HG02938 (cell line): ENCODE measurements around the gene AGPS.
"Not testable (repeated sequence)": the region's sequence is repeated elsewhere in the genome, so short reads cannot be mapped to it uniquely, and the experiment has no call there.

Experiments
- ATAC-seq: cut with Tn5 transposase; IDR thresholded peaks from one replicate; pipeline ENCODE4 v1.9.1; 2021; ENCODE audit warnings: mild to moderate bottlenecking, moderate library complexity; ENCODE audit not compliant: unreplicated experiment

AGPS gene

GRCh38 chr2:177410629-177411028 lies 18.1 kb downstream of the AGPS start:
- not testable (repeated sequence) for ATAC-seq

GRCh38 chr2:177413703-177414102 lies 21.1 kb downstream of the AGPS start:
- no peak for ATAC-seq

DNA sequence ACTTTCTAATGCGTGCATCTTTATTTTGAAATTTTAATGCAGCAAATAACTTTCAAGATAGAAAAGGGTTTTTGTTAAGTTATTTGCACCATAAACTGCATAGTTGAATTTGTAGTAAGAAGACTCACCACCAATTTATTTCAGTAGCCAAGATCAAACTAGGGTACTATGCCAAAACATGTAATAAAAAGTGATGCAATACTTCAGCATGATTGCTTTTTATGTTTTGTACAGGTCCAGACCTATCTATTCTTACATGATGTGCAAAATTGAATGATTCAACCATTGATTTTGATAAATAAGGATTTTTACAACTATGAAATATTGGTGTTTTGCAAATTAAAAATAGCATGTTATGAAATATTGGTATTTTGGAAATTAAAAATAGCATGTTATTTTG lies 26.7 kb downstream of the AGPS start:
- ATAC-seq: no peak

DNA sequence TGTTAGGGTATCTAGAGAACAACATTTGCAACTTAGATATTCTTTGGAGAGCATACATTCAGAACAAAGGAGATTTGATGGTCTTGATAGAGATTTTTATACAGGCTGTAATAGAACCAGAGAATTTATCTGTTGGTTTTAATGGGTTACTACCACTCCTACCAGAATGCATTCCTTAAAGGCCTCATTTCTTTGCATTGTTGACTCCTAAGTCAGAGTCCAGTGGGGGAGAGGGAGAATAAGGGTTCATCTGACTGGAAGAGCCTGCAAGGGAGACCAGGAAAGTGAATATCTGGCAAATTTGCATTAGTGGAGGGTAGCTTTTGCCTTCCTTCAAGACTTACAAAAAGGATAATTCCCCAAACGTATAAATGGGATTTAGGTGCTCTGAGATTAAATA lies 29.7 kb downstream of the AGPS start:
- ATAC-seq: no peak

DNA sequence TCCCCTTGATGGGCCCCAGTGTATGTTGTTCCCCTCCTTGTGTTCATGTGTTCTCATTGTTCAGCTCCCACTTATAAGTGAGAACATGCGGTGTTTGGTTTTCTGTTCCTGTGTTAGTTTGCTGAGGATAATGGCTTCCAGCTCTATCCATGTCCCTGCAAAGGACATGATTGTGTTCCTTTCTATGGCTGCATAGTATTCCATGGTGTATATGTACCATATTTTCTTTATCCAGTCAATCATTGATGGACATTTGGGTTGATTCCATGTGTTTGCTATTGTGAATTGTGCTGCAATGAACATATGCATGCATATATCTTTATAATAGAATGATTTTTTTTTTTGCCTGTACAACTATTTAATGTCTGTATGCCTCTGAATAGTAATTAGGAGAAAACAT lies 31.5 kb downstream of the AGPS start:
- ATAC-seq: not testable (repeated sequence)

GRCh38 chr2:177424620-177425019 lies 32.0 kb downstream of the AGPS start:
- ATAC-seq: not testable (repeated sequence)

DNA sequence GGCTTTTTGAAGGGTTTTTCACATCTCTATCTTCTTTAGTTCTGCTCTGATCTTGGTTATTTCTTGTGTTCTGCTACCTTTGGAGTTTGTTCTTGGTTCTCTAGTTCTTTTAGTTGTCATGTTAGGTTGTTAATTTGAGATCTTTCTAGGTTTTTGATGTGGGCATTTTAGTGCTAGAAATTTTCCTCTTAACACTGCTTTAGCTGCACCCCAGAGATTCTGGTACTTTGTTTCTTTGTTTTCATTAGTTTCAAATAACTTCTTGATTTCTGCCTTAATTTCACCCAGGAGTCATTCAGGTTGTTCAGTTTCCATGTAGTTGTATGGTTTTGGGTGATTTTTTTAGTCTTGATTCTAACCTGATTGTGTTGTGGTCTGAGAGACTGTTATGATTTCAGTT lies 34.7 kb downstream of the AGPS start:
- no peak for ATAC-seq

DNA sequence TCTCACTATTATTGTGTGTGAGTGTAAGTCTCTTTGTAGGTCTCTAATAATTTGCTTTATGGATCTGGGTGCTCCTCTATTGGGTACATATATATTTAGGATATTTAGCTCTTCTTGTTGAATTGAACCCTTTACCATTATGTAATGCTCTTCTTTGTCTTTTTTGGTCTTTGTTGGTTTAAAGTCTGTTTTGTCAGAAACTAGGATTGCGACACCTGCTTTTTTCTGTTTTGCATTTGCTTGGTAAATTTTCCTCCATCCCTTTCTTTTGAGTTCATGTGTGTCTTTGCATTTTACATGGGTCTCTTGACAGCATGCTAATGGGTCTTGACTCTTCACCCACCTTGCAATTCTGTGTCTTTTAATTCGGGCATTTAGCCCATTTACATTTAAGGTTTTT lies 35.4 kb downstream of the AGPS start:
- ATAC-seq: not testable (repeated sequence)

- ATAC-seq: no peak
Measured at GRCh38 chr2:177429688-177430325, 37.2 kb downstream of the AGPS start.

DNA sequence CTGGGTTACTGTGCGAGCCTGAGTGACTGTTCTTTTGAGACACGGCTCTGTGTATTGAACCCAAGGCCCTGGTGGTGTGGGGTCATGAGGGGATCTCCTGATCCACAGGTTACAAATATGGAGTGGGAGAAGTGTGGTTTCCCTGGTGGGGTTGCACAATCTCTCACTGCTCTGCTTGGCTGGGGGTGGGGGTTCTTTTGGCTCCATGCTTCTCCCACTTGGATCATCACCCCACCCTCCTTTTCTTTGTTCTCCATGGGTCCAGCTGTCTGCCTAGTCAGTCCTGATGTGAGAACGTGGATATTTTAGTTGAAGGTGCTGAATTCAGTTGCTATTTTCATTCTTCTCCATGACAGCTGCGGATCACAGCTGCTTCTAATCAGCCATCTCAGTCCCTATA lies 37.8 kb downstream of the AGPS start:
- ATAC-seq: no peak

DNA sequence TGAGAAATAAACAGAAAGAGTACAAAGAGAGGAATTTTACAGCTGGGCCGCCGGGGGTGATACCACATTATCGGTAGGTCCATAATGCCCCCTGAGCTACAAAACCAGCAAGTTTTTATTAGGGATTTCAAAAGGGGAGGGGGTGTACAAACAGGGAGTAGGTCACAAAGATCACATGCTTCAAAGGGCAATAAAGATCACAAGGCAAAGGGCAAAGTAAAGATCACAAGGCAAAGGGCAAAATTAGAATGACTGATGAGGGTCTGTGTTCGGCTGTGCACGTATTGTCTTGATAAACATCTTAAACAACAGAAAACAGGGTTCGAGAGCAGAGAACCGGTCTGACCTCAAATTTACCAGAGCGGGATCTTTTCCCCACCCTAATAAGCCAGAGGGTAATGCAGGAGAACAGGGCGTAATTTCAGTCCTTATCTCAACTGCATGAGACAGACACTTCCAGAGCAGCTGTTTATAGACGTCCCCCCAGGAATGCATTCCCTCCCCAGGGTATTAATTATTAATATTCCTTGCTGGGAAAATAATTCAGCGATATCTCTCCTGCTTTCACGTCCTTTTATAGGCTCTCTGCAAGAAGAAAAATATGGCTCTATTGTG lies 38.6 kb downstream of the AGPS start:
- not testable (repeated sequence) for ATAC-seq

- ATAC-seq: no peak
Measured at GRCh38 chr2:177432703-177433102, 40.1 kb downstream of the AGPS start.

DNA sequence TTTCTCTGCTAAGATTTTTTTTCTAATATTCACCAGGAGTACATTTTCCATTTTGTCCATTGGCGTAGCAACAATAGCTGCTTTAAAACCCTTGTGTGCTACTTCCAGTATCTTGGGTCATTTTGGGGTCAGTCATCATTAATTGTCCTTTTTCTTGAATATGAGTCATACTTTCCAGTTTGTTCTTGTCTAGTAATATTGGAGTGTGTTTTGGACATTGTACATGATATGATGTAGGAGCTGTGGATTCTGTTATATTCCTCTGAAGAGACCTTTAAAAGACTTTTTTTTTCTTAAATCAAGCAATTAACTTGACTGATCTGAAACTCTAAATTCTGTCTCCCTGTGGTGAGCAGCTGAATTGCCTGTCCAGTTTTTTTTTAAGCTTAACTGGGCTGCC lies 40.8 kb downstream of the AGPS start:
- ATAC-seq: no peak

DNA sequence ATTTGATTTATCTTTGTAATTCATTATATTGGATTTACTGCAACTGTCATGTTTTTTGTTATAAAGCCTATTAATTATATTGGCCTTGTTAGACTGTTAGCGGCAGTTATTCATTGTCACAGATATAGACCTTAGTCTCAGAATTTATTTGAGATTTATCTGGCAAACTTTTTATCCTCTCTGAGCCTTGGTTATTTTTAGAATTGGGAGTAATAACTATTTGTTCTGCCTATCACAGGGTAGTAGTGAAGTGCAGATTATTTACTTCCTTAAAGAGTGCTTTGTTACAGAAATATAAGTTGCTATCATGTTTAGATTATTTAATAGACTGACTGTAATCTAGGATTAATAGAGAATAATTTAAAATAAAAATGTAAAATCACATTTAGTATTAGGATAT lies 41.9 kb downstream of the AGPS start:
- ATAC-seq: no peak

- no peak for ATAC-seq
Measured at GRCh38 chr2:177445200-177445599, 52.6 kb downstream of the AGPS start.

DNA sequence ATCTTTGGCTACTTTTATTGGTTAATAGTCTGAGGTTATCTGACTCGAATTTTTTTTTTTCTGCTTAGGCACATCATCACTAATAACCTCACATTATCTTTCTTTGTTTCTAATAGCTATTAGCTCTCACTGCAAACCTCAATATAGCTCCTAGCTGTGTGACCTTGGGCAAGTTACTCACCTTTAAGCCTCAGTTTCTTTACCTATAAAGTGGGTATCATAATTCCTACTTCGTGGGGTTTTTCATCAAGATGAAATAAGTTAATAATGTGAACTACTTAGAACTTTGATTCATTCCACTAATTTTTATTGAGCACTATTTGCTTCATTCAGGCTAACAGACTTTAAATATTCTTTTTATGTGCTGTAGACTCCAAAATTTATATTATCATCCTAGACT lies 55.5 kb downstream of the AGPS start:
- no peak for ATAC-seq

DNA sequence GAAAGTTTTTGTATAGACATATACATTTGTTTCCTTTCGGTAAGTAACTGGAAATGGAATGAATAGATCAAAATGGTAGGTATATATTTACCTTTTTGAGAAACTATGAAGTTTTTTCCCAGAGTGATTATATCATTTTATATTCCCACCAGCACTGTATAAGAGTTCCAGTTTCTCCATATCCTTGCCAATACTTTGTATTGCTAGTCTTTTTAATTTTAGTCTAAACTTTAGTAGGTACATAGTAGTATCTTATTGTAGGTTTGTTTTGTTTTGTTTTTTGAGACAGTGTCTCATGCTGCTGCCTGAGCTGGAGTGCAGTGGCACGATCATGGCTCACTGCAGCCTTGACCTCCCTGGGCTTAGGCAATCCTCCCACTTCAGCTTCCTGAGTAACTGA lies 56.6 kb downstream of the AGPS start:
- ATAC-seq: no peak

DNA sequence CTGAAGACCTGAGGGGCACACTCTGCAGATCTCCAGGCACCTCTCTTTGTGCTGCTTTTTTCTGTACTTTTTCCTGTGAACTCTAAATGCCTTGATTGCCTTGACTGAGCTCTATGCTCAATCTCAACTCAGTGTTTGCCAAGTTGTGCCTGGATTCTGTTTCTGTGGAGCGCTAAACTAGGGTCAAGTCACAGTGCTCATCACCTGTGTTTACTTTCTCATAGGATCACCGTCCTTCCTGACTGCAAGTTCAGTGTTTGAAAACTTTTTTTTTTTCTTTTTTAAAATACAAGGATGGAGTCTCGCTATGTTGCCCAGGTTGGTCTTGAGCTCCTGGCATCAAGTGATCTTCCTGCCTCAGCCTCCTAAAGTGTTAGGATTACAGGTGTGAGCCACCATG lies 62.6 kb downstream of the AGPS start:
- no peak for ATAC-seq

DNA sequence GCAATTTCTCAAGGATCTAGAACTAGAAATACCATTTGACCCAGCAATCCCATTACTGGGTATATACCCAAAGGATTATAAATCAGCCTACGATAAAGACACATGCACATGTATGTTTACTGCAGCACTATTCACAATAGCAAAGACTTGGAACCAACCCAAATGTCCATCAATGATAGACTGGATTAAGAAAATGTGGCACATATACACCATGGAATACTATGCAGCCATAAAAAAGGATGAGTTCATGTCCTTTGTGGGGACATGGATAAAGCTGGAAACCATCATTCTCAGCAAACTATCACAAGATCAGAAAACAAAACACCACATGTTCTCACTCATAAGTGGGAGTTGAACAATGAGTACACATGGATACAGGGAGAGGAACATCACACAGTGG lies 67.2 kb downstream of the AGPS start:
- not testable (repeated sequence) for ATAC-seq

DNA sequence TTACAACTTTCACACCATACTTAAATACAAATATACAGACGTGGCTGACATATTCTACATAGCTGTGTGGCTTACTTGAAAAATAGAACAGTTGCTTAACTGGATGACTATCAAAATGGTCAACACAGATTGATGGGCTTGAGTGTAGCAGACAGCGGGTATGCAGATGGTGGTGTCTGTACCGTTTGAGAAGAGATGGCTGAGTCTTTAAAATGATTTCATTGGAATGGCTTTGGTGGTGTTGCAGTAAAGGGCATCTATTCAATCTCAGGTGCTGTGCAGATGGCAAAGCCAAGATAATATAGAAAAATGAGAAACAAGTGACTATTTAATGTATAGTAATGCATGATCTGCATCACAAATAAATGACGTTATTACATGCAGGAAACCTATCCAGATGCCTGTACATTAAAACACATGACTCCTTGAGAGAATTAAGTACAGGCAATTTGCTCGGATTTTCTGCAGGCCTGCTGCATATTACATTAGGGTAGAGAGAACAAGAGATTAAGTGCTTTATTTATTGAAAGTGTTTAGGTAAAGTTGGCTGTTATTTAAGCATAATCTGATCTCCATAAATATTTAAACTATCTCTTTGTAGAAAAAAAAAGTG lies 68.5 kb downstream of the AGPS start:
- no peak for ATAC-seq

DNA sequence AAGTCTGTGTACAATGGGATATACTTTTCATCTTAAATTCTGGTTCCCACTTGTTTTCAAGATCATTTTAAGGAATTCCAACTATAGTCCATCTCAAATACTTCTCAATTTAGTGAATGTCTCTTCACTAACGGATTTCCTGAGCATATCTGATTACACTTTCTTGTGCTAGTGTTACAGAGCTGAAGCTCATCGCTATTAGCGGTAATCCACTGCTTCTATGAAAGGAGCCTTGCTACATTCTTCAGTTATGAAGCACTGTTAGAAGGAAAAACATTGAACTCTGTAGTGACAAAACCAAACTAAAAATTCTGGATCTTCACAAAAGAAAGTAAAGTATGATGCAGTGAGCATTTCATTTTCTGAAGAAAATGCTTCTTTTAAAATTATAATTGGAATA lies 72.0 kb downstream of the AGPS start:
- ATAC-seq: no peak

- no peak for ATAC-seq
Measured at GRCh38 chr2:177465400-177466138, 73.0 kb downstream of the AGPS start.
